ENCODE data around the gene MRPL28. TPM values are rescaled to one million over a fixed set of nuclear protein-coding genes. Genes with fewer than 3 reads are reported as not detected.
"Not testable (repeated sequence)": the region's sequence is repeated elsewhere in the genome, so short reads cannot be mapped to it uniquely, and the experiment has no call there.

The MRPL28 gene
- total RNA-seq, 1 experiment from 2014 or later, result 167 TPM

- DNase-seq (ENCODE audit: low spot score), result no peak
These were observed 21.6 kb upstream of the MRPL28 start for GRCh38 chr16:391885-392335.

- no peak for DNase-seq (ENCODE audit: low spot score)
These were observed 19.0 kb upstream of the MRPL28 start for GRCh38 chr16:389352-389751.

GRCh38 chr16:387761-388666 is 17.7 kb upstream of the MRPL28 start:
- not testable (repeated sequence) for DNase-seq (ENCODE audit: low spot score)

GRCh38 chr16:386641-387156 is 16.4 kb upstream of the MRPL28 start:
- no peak for DNase-seq (ENCODE audit: low spot score)

GRCh38 chr16:383326-384051 is 13.2 kb upstream of the MRPL28 start:
- no peak for DNase-seq (ENCODE audit: low spot score)

GRCh38 chr16:381789-382717 is 11.7 kb upstream of the MRPL28 start, which contains the start of gene PGAP6:
PGAP6 (minus strand) TSS chr16:381978; CDS start chr16:381821, 157 bp downstream.
- DNase-seq (ENCODE audit: low spot score), result no peak

GRCh38 chr16:381012-381788 is 10.9 kb upstream of the MRPL28 start:
- DNase-seq (ENCODE audit: low spot score), result no peak

- DNase-seq (ENCODE audit: low spot score), result no peak
These were observed 10.3 kb upstream of the MRPL28 start for GRCh38 chr16:380762-381011.

- no peak for DNase-seq (ENCODE audit: low spot score)
These were observed 9.8 kb upstream of the MRPL28 start for GRCh38 chr16:379961-380761.

- no peak for DNase-seq (ENCODE audit: low spot score)
These were observed 9.0 kb upstream of the MRPL28 start for GRCh38 chr16:379183-379960.

- no peak for DNase-seq (ENCODE audit: low spot score)
These were observed 8.5 kb upstream of the MRPL28 start for GRCh38 chr16:378821-379182.

GRCh38 chr16:378113-378820 is 7.9 kb upstream of the MRPL28 start:
- not testable (repeated sequence) for DNase-seq (ENCODE audit: low spot score)

- no peak for DNase-seq (ENCODE audit: low spot score)
These were observed 7.1 kb upstream of the MRPL28 start for GRCh38 chr16:377419-377951.

- no peak for DNase-seq (ENCODE audit: low spot score)
These were observed 6.6 kb upstream of the MRPL28 start for GRCh38 chr16:376817-377418.

GRCh38 chr16:375927-376816 is 5.8 kb upstream of the MRPL28 start:
- DNase-seq (ENCODE audit: low spot score), result no peak

GRCh38 chr16:375212-375611 is 4.9 kb upstream of the MRPL28 start:
- no peak for DNase-seq (ENCODE audit: low spot score)

GRCh38 chr16:374616-374926 is 4.2 kb upstream of the MRPL28 start:
- DNase-seq (ENCODE audit: low spot score), result no peak
